Mucosa of stomach (tissue), 1 donor: ENCODE results near the gene FAM131B.
A peak's percentile ranks its signal among the peaks of the same experiment; 100 is the strongest.

Experiments used
- H3K27me3 ChIP-seq: one replicate; pipeline ENCODE4 v1.7.0; 2013; ENCODE audit warnings: mild to moderate bottlenecking, low read length; ENCODE audit not compliant: control insufficient read depth, insufficient read depth
- H3K36me3 ChIP-seq: one replicate; pipeline ENCODE4 v1.7.0; 2013; ENCODE audit warnings: low read length; ENCODE audit not compliant: control insufficient read depth, insufficient read depth
- H3K4me1 ChIP-seq: one replicate; pipeline ENCODE4 v1.7.0; 2013; ENCODE audit warnings: mild to moderate bottlenecking, low read length; ENCODE audit not compliant: control insufficient read depth, insufficient read depth
- H3K4me3 ChIP-seq: one replicate; pipeline ENCODE4 v1.7.0; 2013; ENCODE audit warnings: low read length
- H3K9ac ChIP-seq: one replicate; pipeline ENCODE4 v1.7.0; 2013; ENCODE audit warnings: mild to moderate bottlenecking, low read length, moderate library complexity
- H3K9me3 ChIP-seq: one replicate; pipeline ENCODE4 v1.7.0; 2013; ENCODE audit warnings: mild to moderate bottlenecking, low read length, moderate library complexity; ENCODE audit not compliant: control insufficient read depth
- donor health status: Pancreatic carcinoma.

Gene FAM131B

GRCh38 chr7:143343596-143343995, 18.9 kb downstream of the FAM131B start:
- Histone ChIP-seq H3K4me1 (no peaks in the 10 kb centered on the region), H3K27me3 (peaks cover 7% of the 10 kb centered on the region), H3K4me3 (no peak overlapping the region), H3K9ac (no peak overlapping the region), H3K36me3 (no peaks in the 10 kb centered on the region), H3K9me3 (no peaks in the 10 kb centered on the region)

- peaks cover 7% of the 10 kb centered on the region for H3K27me3 ChIP-seq
- no peaks in the 10 kb centered on the region for H3K36me3 ChIP-seq
- H3K9ac ChIP-seq, result no peak overlapping the region
Observed at GRCh38 chr7:143341842-143342241, 20.7 kb downstream of the FAM131B start.

GRCh38 chr7:143337216-143337615, 25.3 kb downstream of the FAM131B start:
- H3K4me1 ChIP-seq, result peaks cover 10% of the 10 kb centered on the region
- H3K9ac ChIP-seq, result no peak overlapping the region
- H3K4me3 ChIP-seq, result no peak overlapping the region
- H3K27me3 ChIP-seq, result no peaks in the 10 kb centered on the region
- no peaks in the 10 kb centered on the region for H3K36me3 ChIP-seq
- no peaks in the 10 kb centered on the region for H3K9me3 ChIP-seq

More at GRCh38 chr7:143341842-143342241, 20.7 kb downstream of the FAM131B start:
- no peaks in the 10 kb centered on the region for H3K4me1 ChIP-seq
- H3K4me3 ChIP-seq, result no peak overlapping the region
- no peaks in the 10 kb centered on the region for H3K9me3 ChIP-seq

GRCh38 chr7:143334244-143334643, 28.3 kb downstream of the FAM131B start:
- H3K4me1 ChIP-seq, result peaks cover 31% of the 10 kb centered on the region
- H3K27me3 ChIP-seq, result no peaks in the 10 kb centered on the region
- H3K9me3 ChIP-seq, result no peaks in the 10 kb centered on the region
- no peak overlapping the region for H3K9ac ChIP-seq
- no peaks in the 10 kb centered on the region for H3K36me3 ChIP-seq
- H3K4me3 ChIP-seq, result no peak overlapping the region

GRCh38 chr7:143331179-143331801, 31.2 kb downstream of the FAM131B start:
- Histone ChIP-seq H3K4me3 (no peak overlapping the region), H3K4me1 (peaks cover 31% of the 10 kb centered on the region), H3K9ac (peak overlapping the region; percentile 2), H3K36me3 (no peaks in the 10 kb centered on the region), H3K9me3 (no peaks in the 10 kb centered on the region), H3K27me3 (no peaks in the 10 kb centered on the region)

GRCh38 chr7:143329471-143330170, 32.9 kb downstream of the FAM131B start:
- Histone ChIP-seq H3K9me3 (no peaks in the 10 kb centered on the region), H3K9ac (no peak overlapping the region), H3K36me3 (no peaks in the 10 kb centered on the region), H3K4me3 (no peak overlapping the region), H3K27me3 (no peaks in the 10 kb centered on the region), H3K4me1 (peaks cover 41% of the 10 kb centered on the region)

GRCh38 chr7:143327903-143328302, 34.6 kb downstream of the FAM131B start:
- Histone ChIP-seq H3K9me3 (no peaks in the 10 kb centered on the region), H3K9ac (no peak overlapping the region), H3K4me3 (no peak overlapping the region), H3K36me3 (no peaks in the 10 kb centered on the region), H3K27me3 (no peaks in the 10 kb centered on the region), H3K4me1 (peaks cover 52% of the 10 kb centered on the region)

GRCh38 chr7:143325240-143325639, 37.3 kb downstream of the FAM131B start:
- Histone ChIP-seq H3K36me3 (no peaks in the 10 kb centered on the region), H3K4me3 (no peak overlapping the region), H3K27me3 (no peaks in the 10 kb centered on the region), H3K9me3 (no peaks in the 10 kb centered on the region), H3K4me1 (peaks cover 44% of the 10 kb centered on the region), H3K9ac (no peak overlapping the region)

GRCh38 chr7:143323653-143324052, 38.9 kb downstream of the FAM131B start:
- H3K9ac ChIP-seq, result no peak overlapping the region
- no peaks in the 10 kb centered on the region for H3K27me3 ChIP-seq
- no peaks in the 10 kb centered on the region for H3K9me3 ChIP-seq
- H3K4me3 ChIP-seq, result no peak overlapping the region
- peaks cover 42% of the 10 kb centered on the region for H3K4me1 ChIP-seq
- H3K36me3 ChIP-seq, result no peaks in the 10 kb centered on the region

- H3K27me3 ChIP-seq, result no peaks in the 10 kb centered on the region
- H3K4me3 ChIP-seq, result no peak overlapping the region
- H3K9me3 ChIP-seq, result no peaks in the 10 kb centered on the region
- H3K36me3 ChIP-seq, result no peaks in the 10 kb centered on the region
- no peak overlapping the region for H3K9ac ChIP-seq
- peaks cover 42% of the 10 kb centered on the region for H3K4me1 ChIP-seq
Observed at GRCh38 chr7:143322760-143323633, 39.5 kb downstream of the FAM131B start.

- Histone ChIP-seq H3K27me3 (no peaks in the 10 kb centered on the region), H3K9ac (no peak overlapping the region), H3K9me3 (no peaks in the 10 kb centered on the region), H3K36me3 (no peaks in the 10 kb centered on the region), H3K4me3 (no peak overlapping the region), H3K4me1 (peaks cover 42% of the 10 kb centered on the region)
Observed at GRCh38 chr7:143321734-143322133, 40.8 kb downstream of the FAM131B start.

- no peak overlapping the region for H3K4me3 ChIP-seq
- no peaks in the 10 kb centered on the region for H3K36me3 ChIP-seq
- no peaks in the 10 kb centered on the region for H3K27me3 ChIP-seq
- H3K9ac ChIP-seq, result no peak overlapping the region
- peaks cover 42% of the 10 kb centered on the region for H3K4me1 ChIP-seq
- no peaks in the 10 kb centered on the region for H3K9me3 ChIP-seq
Observed at GRCh38 chr7:143321242-143321641, 41.3 kb downstream of the FAM131B start.
